GM12878 (cell line): ENCODE measurements around the gene C22orf15. TPM values are rescaled to one million over a fixed set of nuclear protein-coding genes. Genes with fewer than 3 reads are reported as not detected.

ENCODE experiments used
- BACH1 ChIP-seq: fragments of 450-650 bp; IDR thresholded peaks from 2 replicates; pipeline ENCODE4 v1.6.1; 2017; ENCODE audit warnings: mild to moderate bottlenecking, borderline replicate concordance
- CREM ChIP-seq: IDR thresholded peaks from 2 replicates; pipeline ENCODE4 v1.6.1; 2014; ENCODE audit warnings: antibody characterized with exemption, low read depth
- FOS ChIP-seq: IDR thresholded peaks from 3 replicates; pipeline ENCODE4 v1.6.1; 2011; ENCODE audit warnings: borderline replicate concordance; ENCODE audit not compliant: insufficient read length; ENCODE audit errors: extremely low read depth
- GABPA ChIP-seq: IDR thresholded peaks from 2 replicates; pipeline ENCODE4 v1.6.1; 2014; ENCODE audit warnings: antibody characterized with exemption, low read depth, mild to moderate bottlenecking, inconsistent platforms
- GATAD2B ChIP-seq: fragments of 450-650 bp; conservative IDR thresholded peaks from 2 replicates; pipeline ENCODE4 v1.6.1; 2017; ENCODE audit warnings: low read depth, mild to moderate bottlenecking, moderate library complexity
- HDAC2 ChIP-seq: fragments of 200-600 bp; sonication (generic); IDR thresholded peaks from 2 replicates; pipeline ENCODE4 v1.6.1; 2017
- HDGF ChIP-seq: fragments of 450-650 bp; IDR thresholded peaks from 2 replicates; pipeline ENCODE4 v1.6.1; 2016; ENCODE audit warnings: antibody characterized with exemption
- MYC ChIP-seq: IDR thresholded peaks from 2 replicates; pipeline ENCODE4 v1.6.1; 2011; ENCODE audit warnings: mild to moderate bottlenecking, low read length, moderate library complexity, inconsistent platforms; ENCODE audit not compliant: insufficient read depth, insufficient replicate concordance, insufficient read length, severe bottlenecking
- NBN ChIP-seq: fragments of 450-650 bp; IDR thresholded peaks from 2 replicates; pipeline ENCODE4 v1.6.1; 2016
- NFIC ChIP-seq: IDR thresholded peaks from 2 replicates; pipeline ENCODE4 v1.6.1; 2012; ENCODE audit warnings: low read depth, mild to moderate bottlenecking, inconsistent platforms, low read length, moderate library complexity
- RAD51 ChIP-seq: fragments of 450-650 bp; IDR thresholded peaks from 2 replicates; pipeline ENCODE4 v1.6.1; 2016; ENCODE audit warnings: moderate library complexity, mild to moderate bottlenecking, inconsistent platforms
- RBBP5 ChIP-seq: fragments of 200-600 bp; sonication (generic); conservative IDR thresholded peaks from 2 replicates; pipeline ENCODE4 v1.6.1; 2016
- RCOR1 ChIP-seq: conservative IDR thresholded peaks from 2 replicates; pipeline ENCODE4 v1.6.1; 2012; ENCODE audit warnings: low read depth, low read length, improper control_type of control experiment
- STAT1 ChIP-seq: fragments of 450-650 bp; conservative IDR thresholded peaks from 2 replicates; pipeline ENCODE4 v1.6.1; 2014; ENCODE audit warnings: antibody characterized with exemption, mild to moderate bottlenecking
- SUPT20H ChIP-seq: IDR thresholded peaks from 2 replicates; pipeline ENCODE4 v1.6.1; 2011; ENCODE audit warnings: low read depth, mild to moderate bottlenecking, low read length, moderate library complexity, borderline replicate concordance; ENCODE audit not compliant: control insufficient read depth
- TARDBP ChIP-seq: IDR thresholded peaks from 2 replicates; pipeline ENCODE4 v1.6.1; 2016; ENCODE audit warnings: borderline replicate concordance
- TCF3 ChIP-seq: IDR thresholded peaks from 2 replicates; pipeline ENCODE4 v1.6.1; 2012; ENCODE audit warnings: low read depth, mild to moderate bottlenecking, low read length, borderline replicate concordance; ENCODE audit not compliant: insufficient read depth
- polyA plus RNA-seq, 11 experiments: library from polyadenylated mRNA; depleted of rRNA in 4 of 11; unstranded in 6 of 11; stranded (reverse) in 5 of 11; fragments of >200 nt; fragmentation: Nextera tagmentation in 4 of 11; fragmentation: Illumina TruSeq in 1 of 11; extraction: Ambion mirVana in 4 of 11; extraction: Trizol in 1 of 11; gene quantifications; 1 replicate in 1 of 11; 2 replicates in 10 of 11; pipeline versions ENCODE4 v1.2.1 to v1.2.3, GENCODE V29; 2011 to 2016; ENCODE audit warnings: inconsistent platforms in 2 of 11, missing spikeins in 2 of 11, low read depth in 1 of 11
- total RNA-seq, 4 experiments: library from RNA; depleted of rRNA in 3 of 4; stranded (reverse); fragments of >200 nt in 3 of 4; fragmentation: Illumina TruSeq in 1 of 4; extraction: Trizol in 1 of 4; gene quantifications; 2 replicates each; pipeline versions ENCODE4 v1.2.1 to v1.2.3, GENCODE V29; 2013 to 2021
- TF ChIP-seq, protein P1 (sequence below): IDR thresholded peaks from 2 replicates; pipeline ENCODE4 v1.6.1; 2012; ENCODE audit warnings: improper control_type of control experiment, low read depth, low read length; ENCODE audit not compliant: insufficient replicate concordance
- TF ChIP-seq, protein P2 (sequence below): IDR thresholded peaks from 2 replicates; pipeline ENCODE4 v1.6.1; 2011; ENCODE audit warnings: borderline replicate concordance, low read depth, mild to moderate bottlenecking, moderate library complexity, mixed read lengths, low read length; ENCODE audit not compliant: insufficient read depth; ENCODE audit errors: extremely low read length
- TF ChIP-seq, protein P3 (sequence below): fragments of 450-650 bp; IDR thresholded peaks from 2 replicates; pipeline ENCODE4 v1.6.1; 2017; ENCODE audit warnings: mild to moderate bottlenecking, low read depth, inconsistent platforms; ENCODE audit not compliant: poor library complexity, severe bottlenecking

Gene C22orf15
- total and polyA plus RNA-seq, 10 of the 15 experiments (the other 5 are each of a cell fraction or from before 2014, with no cell fraction given), result 0.05 to 0.47 (median 0.13) TPM; not detected in 3

DNA sequence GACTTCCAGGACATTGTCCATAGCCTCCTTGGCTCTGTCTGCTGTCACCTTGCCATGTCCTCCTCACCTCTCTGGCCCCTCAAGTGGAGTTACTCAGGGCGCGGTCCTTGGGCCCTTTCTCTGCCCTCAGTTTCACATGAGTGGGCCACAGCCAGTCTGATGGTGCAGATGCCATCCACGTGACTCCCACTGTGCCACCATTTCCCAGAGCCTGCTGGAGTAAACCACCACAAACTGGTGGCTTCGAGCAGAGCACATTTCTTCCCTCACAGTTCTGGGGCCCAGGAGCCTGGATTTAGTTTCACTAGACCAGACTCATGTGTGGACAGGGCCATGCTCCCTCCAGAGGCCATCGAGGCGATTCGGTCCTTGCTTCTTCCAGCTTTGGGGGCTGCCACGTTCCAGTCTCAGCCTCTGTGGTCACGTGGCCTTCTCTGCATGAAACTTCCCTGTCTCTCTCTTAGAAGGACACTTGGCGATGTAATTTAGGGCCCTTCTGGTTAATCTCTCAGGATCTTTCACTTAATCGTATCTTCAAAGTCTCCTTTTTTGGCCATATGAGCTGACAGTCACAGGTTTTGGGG is 38.5 kb downstream of the C22orf15 start (continued):
- TF ChIP-seq, protein P1, sequence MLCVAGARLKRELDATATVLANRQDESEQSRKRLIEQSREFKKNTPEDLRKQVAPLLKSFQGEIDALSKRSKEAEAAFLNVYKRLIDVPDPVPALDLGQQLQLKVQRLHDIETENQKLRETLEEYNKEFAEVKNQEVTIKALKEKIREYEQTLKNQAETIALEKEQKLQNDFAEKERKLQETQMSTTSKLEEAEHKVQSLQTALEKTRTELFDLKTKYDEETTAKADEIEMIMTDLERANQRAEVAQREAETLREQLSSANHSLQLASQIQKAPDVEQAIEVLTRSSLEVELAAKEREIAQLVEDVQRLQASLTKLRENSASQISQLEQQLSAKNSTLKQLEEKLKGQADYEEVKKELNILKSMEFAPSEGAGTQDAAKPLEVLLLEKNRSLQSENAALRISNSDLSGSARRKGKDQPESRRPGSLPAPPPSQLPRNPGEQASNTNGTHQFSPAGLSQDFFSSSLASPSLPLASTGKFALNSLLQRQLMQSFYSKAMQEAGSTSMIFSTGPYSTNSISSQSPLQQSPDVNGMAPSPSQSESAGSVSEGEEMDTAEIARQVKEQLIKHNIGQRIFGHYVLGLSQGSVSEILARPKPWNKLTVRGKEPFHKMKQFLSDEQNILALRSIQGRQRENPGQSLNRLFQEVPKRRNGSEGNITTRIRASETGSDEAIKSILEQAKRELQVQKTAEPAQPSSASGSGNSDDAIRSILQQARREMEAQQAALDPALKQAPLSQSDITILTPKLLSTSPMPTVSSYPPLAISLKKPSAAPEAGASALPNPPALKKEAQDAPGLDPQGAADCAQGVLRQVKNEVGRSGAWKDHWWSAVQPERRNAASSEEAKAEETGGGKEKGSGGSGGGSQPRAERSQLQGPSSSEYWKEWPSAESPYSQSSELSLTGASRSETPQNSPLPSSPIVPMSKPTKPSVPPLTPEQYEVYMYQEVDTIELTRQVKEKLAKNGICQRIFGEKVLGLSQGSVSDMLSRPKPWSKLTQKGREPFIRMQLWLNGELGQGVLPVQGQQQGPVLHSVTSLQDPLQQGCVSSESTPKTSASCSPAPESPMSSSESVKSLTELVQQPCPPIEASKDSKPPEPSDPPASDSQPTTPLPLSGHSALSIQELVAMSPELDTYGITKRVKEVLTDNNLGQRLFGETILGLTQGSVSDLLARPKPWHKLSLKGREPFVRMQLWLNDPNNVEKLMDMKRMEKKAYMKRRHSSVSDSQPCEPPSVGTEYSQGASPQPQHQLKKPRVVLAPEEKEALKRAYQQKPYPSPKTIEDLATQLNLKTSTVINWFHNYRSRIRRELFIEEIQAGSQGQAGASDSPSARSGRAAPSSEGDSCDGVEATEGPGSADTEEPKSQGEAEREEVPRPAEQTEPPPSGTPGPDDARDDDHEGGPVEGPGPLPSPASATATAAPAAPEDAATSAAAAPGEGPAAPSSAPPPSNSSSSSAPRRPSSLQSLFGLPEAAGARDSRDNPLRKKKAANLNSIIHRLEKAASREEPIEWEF, result no peak
- TF ChIP-seq CREM (no peak), HDGF (0 out of 2 replicates have a peak, but pooled peaks have one; percentile 20), HDAC2 (no peak), NBN (0 out of 2 replicates have a peak, but pooled peaks have one; percentile 5), MYC (no peak), RBBP5 (no peak), TCF3 (no peak), STAT1 (no peak), GABPA (no peak), NFIC (0 out of 2 replicates have a peak, but pooled peaks have one; percentile 5), RAD51 (peak; percentile 65; the same call in 1 of the 2 replicates), TARDBP (no peak), SUPT20H (no peak), GATAD2B (peak; percentile 51; the same call in 1 of the 2 replicates), RCOR1 (0 out of 2 replicates have a peak, but pooled peaks have one; percentile 28), BACH1 (no peak), FOS (no peak)
- TF ChIP-seq, protein P2, sequence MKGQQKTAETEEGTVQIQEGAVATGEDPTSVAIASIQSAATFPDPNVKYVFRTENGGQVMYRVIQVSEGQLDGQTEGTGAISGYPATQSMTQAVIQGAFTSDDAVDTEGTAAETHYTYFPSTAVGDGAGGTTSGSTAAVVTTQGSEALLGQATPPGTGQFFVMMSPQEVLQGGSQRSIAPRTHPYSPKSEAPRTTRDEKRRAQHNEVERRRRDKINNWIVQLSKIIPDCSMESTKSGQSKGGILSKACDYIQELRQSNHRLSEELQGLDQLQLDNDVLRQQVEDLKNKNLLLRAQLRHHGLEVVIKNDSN, result peak; percentile 74
- TF ChIP-seq, protein P3, sequence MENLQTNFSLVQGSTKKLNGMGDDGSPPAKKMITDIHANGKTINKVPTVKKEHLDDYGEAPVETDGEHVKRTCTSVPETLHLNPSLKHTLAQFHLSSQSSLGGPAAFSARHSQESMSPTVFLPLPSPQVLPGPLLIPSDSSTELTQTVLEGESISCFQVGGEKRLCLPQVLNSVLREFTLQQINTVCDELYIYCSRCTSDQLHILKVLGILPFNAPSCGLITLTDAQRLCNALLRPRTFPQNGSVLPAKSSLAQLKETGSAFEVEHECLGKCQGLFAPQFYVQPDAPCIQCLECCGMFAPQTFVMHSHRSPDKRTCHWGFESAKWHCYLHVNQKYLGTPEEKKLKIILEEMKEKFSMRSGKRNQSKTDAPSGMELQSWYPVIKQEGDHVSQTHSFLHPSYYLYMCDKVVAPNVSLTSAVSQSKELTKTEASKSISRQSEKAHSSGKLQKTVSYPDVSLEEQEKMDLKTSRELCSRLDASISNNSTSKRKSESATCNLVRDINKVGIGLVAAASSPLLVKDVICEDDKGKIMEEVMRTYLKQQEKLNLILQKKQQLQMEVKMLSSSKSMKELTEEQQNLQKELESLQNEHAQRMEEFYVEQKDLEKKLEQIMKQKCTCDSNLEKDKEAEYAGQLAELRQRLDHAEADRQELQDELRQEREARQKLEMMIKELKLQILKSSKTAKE, result no peak
